ENCODE measurements around the gene DGKB. TPM values are rescaled to one million over a fixed set of nuclear protein-coding genes. Genes with fewer than 3 reads are reported as not detected.

Gene DGKB
- total RNA-seq, 1 experiment from 2014 or later, result not detected

- no peak for DNase-seq (ENCODE audit: unreplicated experiment)
- Mint-ChIP-seq H3K9me3 (ENCODE audit: unreplicated experiment) (no peaks in the 10 kb centered on the region), H3K4me3 (ENCODE audit: unreplicated experiment) (no peak overlapping the region), H3K4me1 (ENCODE audit: insufficient read depth, unreplicated experiment) (no peaks in the 10 kb centered on the region), H3K27ac (ENCODE audit: low read depth, unreplicated experiment) (no peak overlapping the region), H3K27me3 (ENCODE audit: insufficient read depth, unreplicated experiment) (no peaks in the 10 kb centered on the region), H3K36me3 (ENCODE audit: insufficient read depth, unreplicated experiment) (no peaks in the 10 kb centered on the region)
- POLR2A ChIA-PET, result no interaction called here
- CTCF ChIA-PET, result interaction anchor here (0.6 kb wide), 2 partner anchors 539 to 581 kb away, joined by 3 read pairs; no protein-coding TSS in a partner anchor
- TF ChIP-seq, protein P1, sequence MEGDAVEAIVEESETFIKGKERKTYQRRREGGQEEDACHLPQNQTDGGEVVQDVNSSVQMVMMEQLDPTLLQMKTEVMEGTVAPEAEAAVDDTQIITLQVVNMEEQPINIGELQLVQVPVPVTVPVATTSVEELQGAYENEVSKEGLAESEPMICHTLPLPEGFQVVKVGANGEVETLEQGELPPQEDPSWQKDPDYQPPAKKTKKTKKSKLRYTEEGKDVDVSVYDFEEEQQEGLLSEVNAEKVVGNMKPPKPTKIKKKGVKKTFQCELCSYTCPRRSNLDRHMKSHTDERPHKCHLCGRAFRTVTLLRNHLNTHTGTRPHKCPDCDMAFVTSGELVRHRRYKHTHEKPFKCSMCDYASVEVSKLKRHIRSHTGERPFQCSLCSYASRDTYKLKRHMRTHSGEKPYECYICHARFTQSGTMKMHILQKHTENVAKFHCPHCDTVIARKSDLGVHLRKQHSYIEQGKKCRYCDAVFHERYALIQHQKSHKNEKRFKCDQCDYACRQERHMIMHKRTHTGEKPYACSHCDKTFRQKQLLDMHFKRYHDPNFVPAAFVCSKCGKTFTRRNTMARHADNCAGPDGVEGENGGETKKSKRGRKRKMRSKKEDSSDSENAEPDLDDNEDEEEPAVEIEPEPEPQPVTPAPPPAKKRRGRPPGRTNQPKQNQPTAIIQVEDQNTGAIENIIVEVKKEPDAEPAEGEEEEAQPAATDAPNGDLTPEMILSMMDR (IDR thresholded peaks at IDR 0.05; ENCODE audit: unreplicated experiment), result no peak
- no TSS peak for BruUV-seq (replicated peaks)
- intact Hi-C loops (cut with micrococcal nuclease), result no loop called here
Observed at GRCh38 chr7:14104861-14105260, 797.7 kb downstream of the DGKB start.

DNA sequence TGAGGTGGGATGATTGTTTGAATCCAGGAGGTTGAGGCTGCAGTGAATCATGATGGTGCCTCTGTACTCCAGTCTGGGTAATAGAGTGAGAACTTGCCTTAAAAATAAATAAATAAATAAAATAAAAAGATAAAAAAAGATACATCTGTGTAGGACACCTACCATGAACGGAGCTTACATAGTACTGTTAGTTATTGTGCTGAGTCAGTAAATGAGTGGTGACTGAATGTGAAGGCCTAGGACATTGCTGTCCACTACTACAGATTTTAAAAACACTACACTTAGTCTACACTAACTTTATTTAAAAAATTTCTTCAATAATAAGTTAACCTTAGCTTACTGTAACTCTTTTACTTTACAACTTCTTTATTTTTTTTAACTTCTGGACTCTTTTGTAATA, 806.4 kb downstream of the DGKB start:
- H3K36me3 Mint-ChIP-seq (ENCODE audit: insufficient read depth, unreplicated experiment), result no peaks in the 10 kb centered on the region
- ChIA-PET POLR2A (no interaction called here), CTCF (interaction anchor here (0.6 kb wide), 1 partner anchor 55 kb away, joined by 3 read pairs; no protein-coding TSS in a partner anchor)
- DNase-seq (ENCODE audit: unreplicated experiment), result no peak
- H3K4me3 Mint-ChIP-seq (ENCODE audit: unreplicated experiment), result no peak overlapping the region
- H3K27ac Mint-ChIP-seq (ENCODE audit: low read depth, unreplicated experiment), result no peak overlapping the region
- no peaks in the 10 kb centered on the region for H3K4me1 Mint-ChIP-seq (ENCODE audit: insufficient read depth, unreplicated experiment)
- H3K27me3 Mint-ChIP-seq (ENCODE audit: insufficient read depth, unreplicated experiment), result no peaks in the 10 kb centered on the region
- no peaks in the 10 kb centered on the region for H3K9me3 Mint-ChIP-seq (ENCODE audit: unreplicated experiment)
- intact Hi-C loops (cut with micrococcal nuclease), result no loop called here
- TF ChIP-seq, protein P1 (IDR thresholded peaks at IDR 0.05; ENCODE audit: unreplicated experiment), result no peak
- no TSS peak for BruUV-seq (replicated peaks)

DNA sequence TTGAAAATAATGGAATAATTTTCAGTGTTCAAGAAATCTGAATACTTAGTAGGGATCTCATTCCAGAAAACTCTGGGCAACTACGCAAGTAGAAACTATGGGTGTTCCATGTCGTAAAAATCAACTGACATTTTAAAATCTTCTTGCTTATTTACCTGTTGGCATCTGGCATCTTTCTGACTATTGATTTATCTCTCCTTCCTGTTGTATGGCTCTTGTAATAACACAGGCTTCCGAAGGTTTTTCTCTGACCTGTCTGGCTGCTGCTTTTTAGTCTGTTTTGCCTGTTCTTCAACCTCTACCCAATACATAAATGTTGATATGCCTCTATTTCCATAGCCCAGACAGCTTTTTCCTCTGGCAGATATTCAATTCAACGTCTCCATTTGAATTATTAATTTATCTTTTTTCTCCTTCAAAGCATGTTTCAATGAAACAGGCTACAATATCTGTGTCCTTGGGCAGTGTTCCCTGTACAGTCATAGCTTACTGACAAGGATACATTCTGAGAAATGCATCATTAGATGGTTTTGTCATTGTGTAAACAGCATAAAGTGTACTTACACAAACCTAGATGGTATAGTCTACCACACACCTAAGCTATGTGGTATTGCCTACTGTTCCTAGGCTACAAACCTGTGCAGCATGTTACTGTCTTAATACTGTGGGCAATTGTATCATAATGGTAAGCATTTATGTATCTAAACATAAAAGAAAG, 807.2 kb downstream of the DGKB start:
- CTCF ChIA-PET, result no interaction called here
- intact Hi-C loops (cut with micrococcal nuclease), result no loop called here
- POLR2A ChIA-PET, result no interaction called here
- no peaks in the 10 kb centered on the region for H3K36me3 Mint-ChIP-seq (ENCODE audit: insufficient read depth, unreplicated experiment)
- H3K4me1 Mint-ChIP-seq (ENCODE audit: insufficient read depth, unreplicated experiment), result no peaks in the 10 kb centered on the region
- H3K27ac Mint-ChIP-seq (ENCODE audit: low read depth, unreplicated experiment), result no peak overlapping the region
- BruUV-seq (replicated peaks), result no TSS peak
- no peak for DNase-seq (ENCODE audit: unreplicated experiment)
- no peaks in the 10 kb centered on the region for H3K27me3 Mint-ChIP-seq (ENCODE audit: insufficient read depth, unreplicated experiment)
- TF ChIP-seq, protein P1 (IDR thresholded peaks at IDR 0.05; ENCODE audit: unreplicated experiment), result no peak
- H3K9me3 Mint-ChIP-seq (ENCODE audit: unreplicated experiment), result no peaks in the 10 kb centered on the region
- no peak overlapping the region for H3K4me3 Mint-ChIP-seq (ENCODE audit: unreplicated experiment)

Data from MCF 10A (cell line).